Fibroblast of pulmonary artery (primary cell): Measurements from ENCODE around the gene KRTAP12-2.

ENCODE experiments used
- DNase-seq: peaks from one replicate; pipeline ENCODE4 v3.0.0-alpha.2; 2010; ENCODE audit warnings: low read depth
- H3K4me3 ChIP-seq: replicated peaks from 2 replicates; pipeline ENCODE4 v1.5.1; 2011; ENCODE audit warnings: low read depth, mild to moderate bottlenecking, control low read depth, low read length, moderate library complexity
- CTCF ChIP-seq: IDR thresholded peaks from 2 replicates; pipeline ENCODE4 v1.5.1; 2011; ENCODE audit warnings: mild to moderate bottlenecking, control low read depth, low read length, inconsistent platforms; ENCODE audit errors: missing control alignments

Gene KRTAP12-2

GRCh38 chr21:44617071-44617501 lies 49.6 kb downstream of the KRTAP12-2 start:
- DNase-seq: no peak
- no peak for TF ChIP-seq CTCF
- no peak overlapping the region for H3K4me3 ChIP-seq

GRCh38 chr21:44616591-44616926 lies 50.2 kb downstream of the KRTAP12-2 start:
- no peak for DNase-seq
- no peak for TF ChIP-seq CTCF
- H3K4me3 ChIP-seq: no peak overlapping the region
